Measurements from ENCODE around the gene TECPR1.

TECPR1 gene

DNA sequence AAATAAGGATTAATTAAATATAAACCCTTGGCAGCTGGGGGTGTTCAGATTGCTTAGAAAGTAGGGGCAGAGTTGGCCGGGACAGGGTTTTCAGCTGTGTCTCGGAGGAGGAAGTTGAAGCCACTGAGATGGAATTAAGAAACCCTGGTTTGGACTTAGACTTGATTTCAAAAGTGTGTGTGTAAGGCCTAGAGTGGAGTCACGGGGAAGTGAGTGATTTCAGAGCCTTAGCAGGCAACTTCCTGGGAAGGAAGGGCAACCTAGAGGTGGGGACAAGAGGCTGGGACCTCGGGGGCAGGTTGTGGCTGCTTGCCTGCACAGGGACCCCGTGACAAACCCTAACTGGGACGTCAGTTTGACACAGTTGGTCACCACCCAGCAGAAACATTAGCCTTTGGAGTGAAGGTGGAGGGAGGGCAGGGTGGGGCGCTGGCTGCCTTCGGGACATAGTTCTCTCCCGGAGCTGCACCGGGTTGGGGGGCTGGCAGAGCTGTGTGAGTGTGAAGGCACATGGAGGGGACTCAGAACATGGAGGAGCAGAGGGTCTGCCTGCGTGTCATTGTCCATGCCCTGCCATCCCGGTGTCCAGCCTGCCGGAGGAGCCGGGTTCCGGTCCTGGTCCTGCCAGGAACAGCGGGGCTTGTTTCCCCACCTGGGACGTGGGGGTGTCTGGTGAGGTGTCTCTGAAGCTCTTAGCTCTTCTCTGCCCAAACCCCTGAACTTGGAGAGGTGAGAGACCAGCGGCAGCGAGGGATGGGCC lies 31.3 kb upstream of the TECPR1 start:
- peak; percentile 93 for DNase-seq

GRCh38 chr7:98282703-98283102 lies 30.7 kb upstream of the TECPR1 start:
- DNase-seq = no peak

DNA sequence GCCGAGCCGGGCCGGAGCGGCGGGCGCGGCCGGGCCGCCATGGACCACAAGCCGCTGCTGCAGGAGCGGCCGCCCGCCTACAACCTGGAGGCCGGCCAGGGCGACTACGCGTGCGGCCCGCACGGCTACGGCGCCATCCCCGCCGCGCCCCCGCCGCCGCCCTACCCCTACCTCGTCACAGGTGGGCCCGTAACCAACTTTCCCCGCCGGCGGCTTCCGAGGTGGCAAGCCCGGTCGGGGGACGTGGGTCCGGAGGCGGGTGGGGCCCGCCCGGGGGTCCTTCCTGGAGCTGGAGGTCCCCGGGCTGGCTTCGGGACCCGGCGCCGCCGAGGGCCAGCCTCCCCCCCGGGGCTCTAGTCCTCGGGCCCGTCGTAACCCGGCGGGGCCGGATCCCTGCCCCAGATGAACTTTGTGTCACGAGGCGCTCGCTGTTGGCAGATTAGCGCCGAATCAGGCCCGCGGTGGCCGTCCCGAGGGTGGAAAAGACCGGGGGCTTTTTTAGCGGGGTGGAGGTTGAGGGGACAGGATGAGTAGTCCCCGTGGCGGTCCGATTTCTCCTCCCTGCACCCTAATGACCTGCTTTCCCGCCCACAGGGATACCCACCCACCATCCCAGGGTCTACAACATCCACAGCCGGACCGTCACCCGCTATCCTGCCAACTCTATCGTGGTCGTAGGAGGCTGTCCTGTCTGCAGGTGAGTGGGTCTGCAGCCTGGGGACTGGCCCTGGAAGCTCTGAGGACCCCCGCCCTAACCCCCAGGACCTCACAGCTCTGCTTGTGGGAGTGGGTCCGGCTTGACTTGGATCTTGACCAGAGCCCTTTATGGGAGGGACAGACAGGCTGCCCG lies 29.9 kb upstream of the TECPR1 start:
- peak; percentile 43 for DNase-seq

DNA sequence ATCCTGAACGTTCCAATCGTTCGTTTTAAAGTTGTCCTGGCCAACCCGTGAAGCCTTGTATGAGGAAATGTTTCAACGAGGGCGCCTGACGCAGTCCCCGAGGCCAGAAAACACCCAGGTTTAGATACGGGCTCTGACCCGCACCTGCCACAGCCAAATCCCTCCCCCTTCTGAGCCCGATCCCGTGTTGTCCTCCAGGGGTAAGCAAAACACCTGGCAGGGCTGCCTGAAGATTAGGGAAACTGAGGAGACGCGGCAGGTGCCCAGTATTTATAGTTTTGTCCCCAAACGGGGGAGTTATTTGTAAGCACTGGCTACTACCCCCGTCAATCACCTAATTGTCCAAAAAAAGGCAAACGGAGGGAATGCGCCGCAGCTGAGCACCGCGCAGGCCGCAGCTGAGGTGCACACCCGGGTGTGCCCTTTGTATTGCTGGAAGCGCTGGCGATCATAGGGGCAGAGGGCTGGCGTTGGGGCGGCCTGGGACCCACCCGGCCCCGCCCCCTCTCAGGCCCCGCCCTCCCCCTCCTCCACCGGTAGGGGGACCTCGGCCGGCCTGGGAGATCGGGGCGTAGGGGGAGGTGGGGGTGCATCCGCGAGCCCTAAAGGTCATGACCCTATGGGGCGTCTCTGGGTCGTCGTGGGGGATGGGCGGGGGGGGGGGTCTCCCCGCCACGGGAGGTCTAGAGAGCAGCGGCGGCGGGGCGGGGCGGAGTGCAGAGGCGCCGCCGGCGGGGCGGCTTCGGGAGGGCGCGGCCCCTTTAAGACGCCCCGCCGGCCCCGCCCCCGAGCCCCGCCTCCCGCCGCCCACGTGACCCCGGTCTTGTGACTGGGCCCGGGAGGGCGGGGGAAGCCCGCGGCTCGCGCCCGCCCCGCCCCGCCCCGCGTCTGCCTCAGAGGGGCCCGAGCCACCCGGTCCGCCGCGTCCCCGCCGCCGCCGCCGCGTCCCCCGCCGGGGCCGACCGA lies 29.0 kb upstream of the TECPR1 start, which contains the start of gene BRI3:
Gene BRI3 (plus strand): TSS at position 896 of the 966 bp plus-strand sequence. CDS start 110 bp downstream, outside the sequence.
- peak; percentile 98 for DNase-seq

DNA sequence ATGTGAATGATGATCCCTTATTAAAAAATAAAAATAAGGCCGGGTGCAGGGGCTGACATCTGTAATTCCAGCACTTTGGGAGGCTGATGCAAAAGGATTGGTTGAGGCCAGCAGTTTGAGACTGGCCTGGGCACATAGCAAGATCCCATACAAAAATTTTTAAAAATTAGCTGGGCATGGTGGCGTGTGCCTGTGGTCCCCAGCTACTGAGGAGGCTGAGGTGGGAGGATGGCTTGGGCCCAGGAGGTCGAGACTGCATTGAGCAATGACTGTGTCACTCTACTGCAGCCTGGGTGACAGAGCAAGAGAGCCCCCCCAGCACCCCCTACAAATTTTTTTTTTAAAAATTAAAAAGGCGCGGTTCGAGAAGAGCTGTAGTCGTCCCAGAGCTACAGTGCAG lies 28.3 kb upstream of the TECPR1 start:
- DNase-seq = no peak

DNA sequence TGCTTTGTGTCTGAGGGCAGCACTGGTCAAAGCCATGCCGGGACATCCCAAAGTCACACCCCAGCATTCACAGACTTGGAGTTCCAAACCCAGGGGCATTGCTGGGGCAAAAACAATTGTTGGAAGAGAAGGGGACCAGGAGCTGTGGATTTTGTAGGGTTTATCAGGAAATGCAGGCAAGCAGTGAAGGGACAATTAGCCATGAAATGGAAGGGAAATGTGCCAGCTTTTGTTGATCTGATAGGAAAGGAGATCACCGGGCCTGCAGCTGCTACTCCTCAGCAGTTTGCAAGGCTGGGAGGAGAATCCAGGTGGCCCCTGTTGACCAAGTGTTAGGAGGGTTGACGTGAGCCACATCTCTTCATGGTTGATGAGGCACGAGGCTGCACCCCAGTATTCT lies 26.9 kb upstream of the TECPR1 start:
- no peak for DNase-seq

GRCh38 chr7:98278408-98278807 lies 26.4 kb upstream of the TECPR1 start:
- no peak for DNase-seq

GRCh38 chr7:98276241-98276761 lies 24.3 kb upstream of the TECPR1 start:
- DNase-seq = peak; percentile 84

DNA sequence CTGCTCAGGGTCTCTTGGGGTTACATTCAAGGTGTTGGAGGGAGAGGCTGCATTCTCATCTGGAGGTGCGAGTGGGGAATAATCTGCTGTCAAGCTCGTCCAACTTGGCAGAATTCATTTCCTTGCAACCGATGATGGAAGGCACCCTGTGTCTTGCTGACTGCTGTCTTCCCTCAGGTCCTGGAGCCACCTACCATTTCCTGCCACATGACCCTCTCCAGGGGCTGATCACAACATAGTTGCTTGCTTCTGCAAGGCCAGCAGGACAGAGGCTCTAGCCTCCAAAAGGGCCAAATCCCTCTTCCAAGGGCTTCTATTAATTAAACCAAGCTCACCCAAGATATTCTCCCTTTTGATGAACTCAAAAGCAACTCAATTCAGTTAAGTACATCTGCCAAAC lies 15.3 kb upstream of the TECPR1 start:
- DNase-seq = peak; percentile 28

DNA sequence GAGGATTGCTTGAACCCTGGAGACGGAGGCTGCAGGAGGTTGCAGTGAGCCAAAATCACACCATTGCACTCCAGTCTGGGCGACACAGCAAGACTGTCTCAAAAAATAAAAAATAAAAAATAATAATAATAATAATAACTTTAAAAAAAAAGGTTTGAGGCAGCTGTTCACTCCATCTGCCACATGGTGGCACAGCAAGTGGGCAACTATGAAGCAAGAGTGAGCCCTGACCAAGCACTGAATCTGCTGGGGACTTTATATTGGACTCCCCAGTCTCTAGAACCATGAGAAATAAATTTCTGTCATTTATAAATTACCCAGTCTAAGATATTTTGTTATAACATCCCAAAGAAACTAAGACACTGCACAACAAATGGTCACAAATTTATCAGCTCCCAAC lies 14.8 kb upstream of the TECPR1 start:
- DNase-seq = peak; percentile 27

- DNase-seq = no peak
These were observed 13.8 kb upstream of the TECPR1 start for GRCh38 chr7:98265841-98266271.

DNA sequence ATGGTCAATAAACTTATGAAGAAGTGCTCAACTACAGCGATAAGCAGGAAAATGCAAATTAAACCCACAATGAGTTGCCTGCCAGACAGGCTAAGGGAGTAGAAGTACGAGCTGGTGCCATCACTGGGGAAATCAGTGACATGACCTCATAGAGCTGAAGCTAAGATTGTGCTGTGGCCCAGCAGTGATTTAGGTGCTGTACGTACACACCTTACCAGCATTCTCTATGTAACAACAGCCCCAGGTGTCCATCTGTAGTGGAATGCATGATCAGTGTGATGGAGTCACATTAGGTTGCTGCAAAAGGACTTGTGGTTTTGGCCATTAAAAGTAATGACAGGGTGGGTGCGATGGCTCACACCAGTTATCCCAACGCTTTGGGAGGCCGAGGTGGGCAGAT lies 5.7 kb upstream of the TECPR1 start:
- DNase-seq = no peak

DNA sequence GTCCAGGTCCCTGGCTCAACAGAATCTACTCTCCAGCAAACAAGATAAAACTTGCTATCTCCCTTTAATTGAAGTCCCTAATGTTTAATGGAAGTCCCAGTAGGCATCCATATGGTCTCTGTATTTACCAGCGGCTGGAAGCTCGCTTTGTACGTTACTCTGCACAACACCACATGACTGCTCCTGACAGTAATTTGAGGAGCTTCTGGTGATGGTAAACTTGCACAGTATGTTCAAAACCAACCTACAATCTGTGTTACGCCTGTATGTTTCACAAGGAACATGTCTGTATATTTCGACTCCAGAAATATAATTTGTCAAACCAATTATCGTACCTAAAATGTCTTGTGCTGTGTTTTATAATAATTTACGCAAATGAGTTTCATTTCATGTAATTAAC lies 4.4 kb upstream of the TECPR1 start:
- DNase-seq = no peak

DNA sequence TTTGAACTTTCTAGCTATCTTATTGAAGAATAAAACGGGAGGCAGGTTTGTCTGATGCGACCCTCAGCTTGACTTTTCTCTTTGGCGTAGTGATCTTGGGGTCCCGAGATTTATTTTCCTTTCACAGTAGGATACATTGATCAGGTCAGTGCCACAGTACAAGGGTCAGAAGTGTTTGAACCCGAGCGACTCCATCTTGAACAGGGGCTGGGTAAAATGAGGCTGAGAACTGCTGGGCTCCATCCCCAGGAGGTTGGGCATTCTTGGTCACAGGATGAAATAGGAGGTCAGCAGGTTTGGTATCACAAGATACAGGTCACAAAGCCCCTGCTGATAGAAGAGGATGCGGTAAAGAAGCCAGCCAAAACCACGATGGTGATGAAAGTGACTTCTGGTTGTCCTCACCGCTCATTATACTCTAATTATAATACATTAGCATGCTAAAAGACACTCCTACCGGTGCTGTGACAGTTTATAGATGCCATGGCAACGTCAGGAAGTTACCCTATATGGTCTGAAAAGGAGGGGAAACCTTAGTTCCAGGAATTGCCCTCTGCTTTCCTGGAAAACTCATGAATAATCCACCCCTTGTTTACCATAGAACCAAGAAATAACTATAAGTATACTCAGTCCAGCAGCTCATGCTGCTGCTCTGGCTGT lies 3.0 kb upstream of the TECPR1 start:
- DNase-seq = peak; percentile 7

- no peak for DNase-seq
These were observed 2.5 kb upstream of the TECPR1 start for GRCh38 chr7:98254516-98254915.

DNA sequence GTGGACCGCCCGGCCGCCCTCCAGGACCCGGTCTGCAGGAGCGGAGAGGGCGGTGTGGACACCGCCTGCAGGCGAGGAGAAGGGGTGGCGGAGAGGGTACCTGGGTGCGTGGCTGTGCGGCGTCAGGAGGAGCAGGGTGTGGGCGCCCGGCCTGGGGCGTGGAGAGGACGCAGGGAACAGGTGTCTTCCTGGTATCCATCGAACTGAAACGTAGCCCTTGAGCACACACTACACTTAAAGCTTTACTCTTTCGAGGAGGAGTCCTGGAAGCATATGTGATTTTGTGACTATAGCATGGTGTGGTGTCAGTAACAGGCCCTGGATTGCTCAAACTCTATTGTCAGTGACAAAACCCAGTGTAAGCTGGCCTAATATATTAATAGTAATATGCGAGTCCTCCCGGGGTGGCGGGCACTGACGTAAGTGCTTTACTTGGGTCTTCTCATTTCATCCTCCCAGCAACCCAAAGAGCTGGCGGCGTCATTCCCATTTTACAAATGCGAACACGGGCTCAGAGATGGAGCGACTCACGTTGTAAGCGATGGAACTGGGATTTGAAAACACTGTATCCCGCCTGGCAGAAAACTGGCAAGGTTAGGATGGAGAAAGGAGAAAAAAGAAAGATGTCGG lies 508 bp upstream of the TECPR1 start:
- DNase-seq = no peak

DNA sequence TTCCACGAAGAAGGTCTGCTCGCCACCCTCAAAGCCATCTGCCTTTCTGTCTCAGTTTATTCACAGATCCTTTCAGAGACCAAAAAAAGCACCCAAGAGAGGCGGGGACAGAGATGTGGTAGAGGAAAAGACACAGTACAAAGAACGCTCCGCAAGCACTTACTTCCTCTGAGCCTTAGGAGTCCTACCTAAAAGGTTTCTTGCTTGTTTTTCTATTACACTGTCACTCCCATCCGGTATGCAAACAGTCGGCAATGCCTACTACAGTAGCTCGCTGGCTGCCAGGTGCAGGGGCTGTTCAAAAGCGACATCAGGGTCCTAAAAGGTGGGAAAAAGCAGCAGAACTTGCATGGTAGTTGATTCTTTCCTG lies 816 bp downstream of the TECPR1 start:
- no peak for DNase-seq

DNA sequence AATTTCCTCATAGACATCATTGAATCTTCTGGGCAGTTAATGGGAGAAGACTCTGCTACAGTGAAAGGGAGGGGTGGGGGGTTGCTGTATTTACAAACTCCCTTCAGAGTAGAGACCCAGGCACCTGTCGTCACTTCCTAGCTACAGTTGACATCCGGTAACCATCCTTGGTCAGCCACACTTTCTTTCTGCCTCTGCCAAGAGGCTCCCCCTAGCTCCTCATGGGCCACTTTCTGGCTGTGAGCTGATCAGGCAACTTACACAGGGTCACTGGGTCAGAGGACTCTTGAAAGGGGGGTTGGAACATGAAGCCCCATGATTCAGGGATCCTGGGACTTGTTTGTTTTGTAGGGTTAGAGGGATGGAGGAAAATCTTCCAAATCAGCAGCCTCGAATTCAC lies 1.2 kb downstream of the TECPR1 start:
- DNase-seq = no peak

DNA sequence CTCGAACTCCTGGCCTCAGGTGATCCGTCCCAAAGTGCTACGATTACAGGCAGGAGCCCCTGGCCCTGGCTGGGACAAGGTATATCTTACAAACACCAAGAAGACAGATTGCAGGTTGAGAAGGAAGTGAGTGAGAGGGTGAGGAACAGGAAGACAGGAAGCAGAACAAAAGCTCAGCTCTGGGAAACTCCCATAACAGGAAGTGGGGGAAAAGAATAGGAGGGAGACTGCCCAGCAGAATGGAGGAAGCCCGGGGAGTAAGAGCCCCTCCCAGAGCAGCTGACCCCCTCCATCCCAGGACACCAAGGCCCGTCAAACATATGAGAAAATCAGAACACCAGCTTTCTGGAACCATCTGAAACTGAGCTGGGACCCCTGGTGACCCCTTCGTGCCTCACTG lies 2.9 kb downstream of the TECPR1 start:
- peak; percentile 38 for DNase-seq

DNA sequence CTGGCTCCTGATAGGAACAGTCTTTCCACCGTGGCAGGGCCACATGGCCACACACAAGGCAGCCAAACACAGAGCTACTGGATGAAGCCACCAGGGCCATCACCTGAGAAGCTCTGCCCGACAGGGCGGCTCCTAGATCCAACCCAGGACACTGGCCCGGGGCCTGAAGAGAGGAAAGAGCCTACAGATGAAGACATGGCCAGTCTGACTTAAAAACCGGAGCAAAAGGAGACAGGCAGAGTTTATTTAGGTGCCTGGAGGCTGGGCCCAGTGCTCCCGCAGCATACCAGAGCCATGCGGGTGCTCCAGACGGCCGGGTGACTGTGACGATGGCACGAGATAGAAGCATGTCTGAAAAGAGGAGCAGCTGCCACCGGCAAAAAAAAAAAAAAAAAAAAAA lies 3.9 kb downstream of the TECPR1 start:
- DNase-seq = no peak

DNA sequence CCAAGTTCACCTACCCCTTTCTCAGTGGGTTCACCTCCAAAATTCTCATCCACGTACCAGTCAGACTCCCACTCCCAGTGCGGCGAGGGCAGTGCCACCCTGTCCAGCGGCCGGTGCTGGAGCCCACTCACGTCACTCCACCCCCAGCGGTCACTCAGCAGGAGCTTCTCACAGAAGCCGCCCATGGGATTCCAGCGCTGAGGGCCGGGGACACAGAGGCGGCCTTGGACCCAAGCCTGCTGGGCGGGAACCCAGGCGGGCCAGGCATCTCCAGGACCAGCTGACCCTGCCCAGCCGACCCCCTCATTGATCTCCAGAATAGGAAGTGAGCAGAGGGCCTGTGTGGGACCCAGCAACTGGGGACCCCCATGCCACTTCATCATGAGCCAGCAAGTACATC lies 7.2 kb downstream of the TECPR1 start:
- DNase-seq = no peak

GRCh38 chr7:98242934-98243333 lies 9.1 kb downstream of the TECPR1 start:
- no peak for DNase-seq
